ENCODE measurements around the gene SHC2.

- no peak for TF ChIP-seq NFRKB (IDR thresholded peaks at IDR 0.05)
- no peak for TF ChIP-seq SP1 (IDR thresholded peaks at IDR 0.05)
- TF ChIP-seq HDGF (IDR thresholded peaks at IDR 0.05; ENCODE audit: borderline replicate concordance): no peak
- no peak for TF ChIP-seq FOXM1 (IDR thresholded peaks at IDR 0.05; ENCODE audit: borderline replicate concordance)
- no peak for TF ChIP-seq TARDBP (IDR thresholded peaks at IDR 0.05)
- no peak for TF ChIP-seq BHLHE40 (IDR thresholded peaks at IDR 0.05; ENCODE audit: borderline replicate concordance)
- no peak for TF ChIP-seq ARNT (IDR thresholded peaks at IDR 0.05)
- no peak for TF ChIP-seq ZNF384 (IDR thresholded peaks at IDR 0.05)
- no peak for TF ChIP-seq FOXA1 (IDR thresholded peaks at IDR 0.05)
Measured at GRCh38 chr19:441213-441836, 19.5 kb downstream of the SHC2 start.
